ENCODE measurements around the gene RNF152. TPM values are rescaled to one million over a fixed set of nuclear protein-coding genes. Genes with fewer than 3 reads are reported as not detected.

The RNF152 gene
- total and polyA plus RNA-seq, 5 donors from 2014 or later = 0.39 TPM; not detected in 4

DNA sequence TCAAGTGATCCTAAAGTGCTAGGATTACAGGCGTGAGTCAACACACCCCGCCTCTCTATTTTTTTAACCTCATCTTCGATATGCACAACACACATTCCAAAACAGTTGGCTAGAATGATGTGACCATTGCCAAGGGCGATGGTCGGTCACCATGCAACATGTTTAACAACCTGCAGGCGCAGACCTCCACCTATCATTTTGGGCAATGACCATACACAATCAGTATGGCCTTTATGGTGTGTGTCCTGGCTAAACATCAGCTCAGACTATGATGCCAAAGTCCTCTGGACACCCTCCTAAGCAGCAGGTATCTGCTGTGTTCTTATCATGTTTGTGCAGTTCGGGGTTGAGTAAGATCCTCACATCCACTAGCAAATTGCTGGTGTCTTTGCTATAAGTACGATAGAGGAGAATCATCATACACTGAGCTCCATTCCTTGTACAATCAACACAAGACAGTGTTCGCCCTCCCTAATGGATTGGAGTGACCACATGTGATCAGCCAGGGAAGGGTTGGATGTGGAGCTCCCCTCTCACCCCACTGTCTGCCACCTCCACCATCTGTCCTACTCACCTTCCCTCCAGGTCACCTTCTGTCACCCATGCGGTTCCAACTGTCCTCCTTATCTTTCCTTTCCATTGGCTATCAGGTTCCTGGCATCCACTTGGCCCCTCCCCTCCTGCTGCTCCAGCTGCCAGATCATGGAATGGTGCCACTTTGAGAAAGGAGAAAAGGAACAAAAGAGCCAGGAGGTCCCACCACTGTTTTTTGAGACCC, 7.9 kb upstream of the RNF152 start:
- Histone ChIP-seq H3K4me3 (ENCODE audit: low read depth, low read length) (no peak overlapping the region), H3K27me3 (ENCODE audit: control insufficient read depth, insufficient read depth, low read length) (peaks cover 9% of the 10 kb centered on the region), H3K27ac (ENCODE audit: insufficient read depth, low read length, poor library complexity, severe bottlenecking) (no peak overlapping the region), H3K9me3 (ENCODE audit: control insufficient read depth in 2 of 2, low read length in 2 of 2) (no peaks in the 10 kb centered on the region), H3K36me3 (ENCODE audit: control insufficient read depth, insufficient read depth, low read length) (no peaks in the 10 kb centered on the region), H3K4me1 (ENCODE audit: control insufficient read depth, insufficient read depth, low read length, poor library complexity, severe bottlenecking) (no peaks in the 10 kb centered on the region)
- ATAC-seq (ENCODE audit: low read depth in 2 of 2) (no peak), DNase-seq (no peak)
- H3K27ac Mint-ChIP-seq = peak overlapping the region in 1 of 3 donors; percentile 50
- no peak overlapping the region for H3K4me3 Mint-ChIP-seq
- no peaks in the 10 kb centered on the region for H3K4me1 Mint-ChIP-seq
- no peaks in the 10 kb centered on the region for H3K9me3 Mint-ChIP-seq
- no peaks in the 10 kb centered on the region for H3K36me3 Mint-ChIP-seq
- H3K27me3 Mint-ChIP-seq = peaks cover 41% of the 10 kb centered on the region

DNA sequence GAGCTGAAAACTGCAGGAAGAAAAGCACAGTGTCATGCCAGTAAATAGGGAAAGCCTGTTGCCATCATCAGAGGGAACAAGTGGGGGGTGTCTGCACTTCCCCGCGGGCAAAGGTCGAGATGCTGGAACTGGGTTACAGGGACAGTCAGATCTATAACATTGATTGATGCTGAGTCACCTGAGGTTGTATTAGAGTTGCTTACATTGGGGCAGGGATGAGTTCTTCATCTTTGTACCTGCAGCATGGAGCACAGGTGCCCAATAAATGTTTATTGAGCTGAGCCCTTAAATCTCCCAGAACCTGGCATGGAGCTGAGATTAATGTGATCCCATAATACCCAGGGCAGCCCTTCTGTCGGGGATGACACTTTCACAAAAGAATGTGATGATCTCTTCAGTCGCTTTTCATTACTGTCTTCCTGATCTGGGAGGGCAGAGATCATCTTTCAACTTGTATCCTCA, 5.9 kb upstream of the RNF152 start:
- no peak for DNase-seq
- Mint-ChIP-seq H3K9me3 (no peaks in the 10 kb centered on the region), H3K4me1 (peaks cover 0 to 6% (median 0%) of the 10 kb centered on the region in 4 donors), H3K36me3 (no peaks in the 10 kb centered on the region), H3K27me3 (peaks cover 40% of the 10 kb centered on the region), H3K4me3 (no peak overlapping the region), H3K27ac (no peak overlapping the region)
- Histone ChIP-seq H3K9me3 (ENCODE audit: control insufficient read depth in 2 of 2, low read length in 2 of 2) (no peaks in the 10 kb centered on the region), H3K4me1 (ENCODE audit: control insufficient read depth, insufficient read depth, low read length, poor library complexity, severe bottlenecking) (peaks cover 12% of the 10 kb centered on the region), H3K4me3 (ENCODE audit: low read depth, low read length) (no peak overlapping the region), H3K27me3 (ENCODE audit: control insufficient read depth, insufficient read depth, low read length) (peaks cover 9% of the 10 kb centered on the region), H3K27ac (ENCODE audit: insufficient read depth, low read length, poor library complexity, severe bottlenecking) (no peak overlapping the region), H3K36me3 (ENCODE audit: control insufficient read depth, insufficient read depth, low read length) (no peaks in the 10 kb centered on the region)
- ATAC-seq (ENCODE audit: low read depth in 2 of 2) = no peak

DNA sequence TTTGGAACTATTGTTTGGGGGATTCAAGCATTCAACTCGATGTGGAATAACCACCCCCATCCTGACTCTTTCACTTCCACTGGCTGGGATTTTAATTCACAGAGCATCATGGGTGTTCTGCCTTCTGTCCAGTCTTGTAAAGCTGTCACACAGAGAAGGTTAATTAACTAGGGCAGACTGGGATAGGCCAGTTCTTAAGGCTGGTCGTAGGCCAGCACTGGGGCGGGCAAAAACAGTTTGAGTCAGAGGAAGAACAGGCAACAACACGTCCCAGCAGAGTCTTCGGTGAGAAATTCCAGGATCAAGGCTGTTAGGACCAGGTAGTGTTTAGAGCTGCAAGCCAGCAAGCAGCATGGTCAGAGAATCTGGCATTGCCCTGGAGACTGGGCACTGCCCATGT, 4.0 kb upstream of the RNF152 start:
- peaks cover 21% of the 10 kb centered on the region for H3K4me1 ChIP-seq (ENCODE audit: control insufficient read depth, insufficient read depth, low read length, poor library complexity, severe bottlenecking)
- no peak for ATAC-seq (ENCODE audit: low read depth in 2 of 2)
- peak overlapping the region in 1 of 4 donors; percentile 36 for H3K4me3 Mint-ChIP-seq
- no peaks in the 10 kb centered on the region for H3K36me3 Mint-ChIP-seq
- no peak overlapping the region for H3K4me3 ChIP-seq (ENCODE audit: low read depth, low read length)
- peaks cover 9% of the 10 kb centered on the region for H3K27me3 ChIP-seq (ENCODE audit: control insufficient read depth, insufficient read depth, low read length)
- no peak overlapping the region for H3K27ac Mint-ChIP-seq
- H3K9me3 ChIP-seq (ENCODE audit: control insufficient read depth in 2 of 2, low read length in 2 of 2) = no peaks in the 10 kb centered on the region
- peaks cover 57% of the 10 kb centered on the region for H3K27me3 Mint-ChIP-seq
- H3K27ac ChIP-seq (ENCODE audit: insufficient read depth, low read length, poor library complexity, severe bottlenecking) = no peak overlapping the region
- peaks cover 0 to 2% (median 0%) of the 10 kb centered on the region in 7 donors for H3K9me3 Mint-ChIP-seq
- DNase-seq = no peak
- H3K4me1 Mint-ChIP-seq = peaks cover 0 to 17% (median 3%) of the 10 kb centered on the region in 4 donors
- H3K36me3 ChIP-seq (ENCODE audit: control insufficient read depth, insufficient read depth, low read length) = no peaks in the 10 kb centered on the region

DNA sequence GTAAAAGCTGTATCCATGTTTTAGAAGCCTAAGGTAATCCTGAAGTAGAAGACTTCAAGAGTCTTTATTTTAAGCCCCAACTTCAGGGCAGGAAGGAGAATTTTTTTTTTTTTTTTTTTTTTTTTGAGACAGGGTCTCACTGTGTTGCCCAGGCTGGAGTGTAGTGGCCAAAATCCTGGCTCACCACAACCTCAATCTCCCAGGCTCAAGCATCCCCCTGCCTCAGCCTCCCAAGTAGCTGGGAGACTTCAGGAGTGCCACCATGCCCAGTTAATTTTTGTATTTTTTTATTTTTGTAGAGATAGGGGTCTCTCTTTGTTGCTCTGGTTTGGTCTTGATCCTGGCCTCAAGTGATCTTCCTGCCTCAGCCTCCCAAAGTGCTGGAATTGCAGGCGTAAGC, 3.3 kb upstream of the RNF152 start:
- H3K9me3 ChIP-seq (ENCODE audit: control insufficient read depth in 2 of 2, low read length in 2 of 2) = no peaks in the 10 kb centered on the region
- no peaks in the 10 kb centered on the region for H3K36me3 ChIP-seq (ENCODE audit: control insufficient read depth, insufficient read depth, low read length)
- Mint-ChIP-seq H3K9me3 (peaks cover 0 to 2% (median 0%) of the 10 kb centered on the region in 7 donors), H3K4me1 (peaks cover 0 to 17% (median 3%) of the 10 kb centered on the region in 4 donors), H3K36me3 (no peaks in the 10 kb centered on the region), H3K27ac (no peak overlapping the region), H3K4me3 (peak overlapping the region in 3 of 4 donors; percentile 22 to 51 (median 36)), H3K27me3 (peaks cover 64% of the 10 kb centered on the region)
- no peak overlapping the region for H3K27ac ChIP-seq (ENCODE audit: insufficient read depth, low read length, poor library complexity, severe bottlenecking)
- H3K4me3 ChIP-seq (ENCODE audit: low read depth, low read length) = no peak overlapping the region
- ATAC-seq (ENCODE audit: low read depth in 2 of 2) (no peak), DNase-seq (no peak)
- peaks cover 21% of the 10 kb centered on the region for H3K4me1 ChIP-seq (ENCODE audit: control insufficient read depth, insufficient read depth, low read length, poor library complexity, severe bottlenecking)
- H3K27me3 ChIP-seq (ENCODE audit: control insufficient read depth, insufficient read depth, low read length) = peaks cover 11% of the 10 kb centered on the region

DNA sequence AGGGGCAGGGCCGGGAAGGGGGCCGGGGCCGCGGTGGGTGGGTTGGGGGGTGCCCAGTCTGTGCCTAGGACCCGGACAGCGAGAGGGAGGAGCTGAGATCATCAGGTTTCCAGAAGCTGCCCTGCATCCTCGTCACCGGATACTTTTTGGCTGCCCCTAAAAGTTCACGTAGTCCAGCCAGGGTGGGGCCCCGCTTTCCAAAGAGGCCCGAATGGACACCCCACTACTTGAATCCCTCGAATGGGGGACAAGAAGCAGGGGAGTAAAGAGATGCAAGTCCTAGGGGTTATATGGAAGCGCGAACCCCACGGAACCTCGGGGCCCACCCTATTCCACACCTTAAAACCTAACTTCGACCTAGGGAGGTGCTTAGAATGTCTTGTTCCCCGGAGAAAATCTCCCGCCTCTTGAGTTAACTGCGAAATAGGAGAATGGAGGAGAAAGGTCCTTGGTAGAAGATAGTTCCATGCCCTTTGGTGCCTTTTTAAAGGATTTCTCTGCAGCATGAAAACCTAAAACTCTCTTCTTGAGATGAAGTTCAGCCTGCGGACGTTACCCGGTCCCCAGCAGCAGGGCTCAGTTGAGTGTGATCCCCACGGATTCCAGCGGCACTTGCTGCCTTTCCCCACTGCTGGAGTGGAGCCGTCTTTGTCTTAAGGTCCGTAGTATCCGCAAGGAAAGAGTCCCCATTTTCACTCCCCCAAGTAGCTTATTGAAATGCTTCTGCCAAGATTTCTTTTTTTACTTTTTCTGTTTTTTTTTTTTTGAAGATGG, 2.1 kb upstream of the RNF152 start:
- Histone ChIP-seq H3K4me3 (ENCODE audit: low read depth, low read length) (peak overlapping the region; percentile 11), H3K4me1 (ENCODE audit: control insufficient read depth, insufficient read depth, low read length, poor library complexity, severe bottlenecking) (peaks cover 21% of the 10 kb centered on the region), H3K27me3 (ENCODE audit: control insufficient read depth, insufficient read depth, low read length) (peaks cover 21% of the 10 kb centered on the region), H3K36me3 (ENCODE audit: control insufficient read depth, insufficient read depth, low read length) (no peaks in the 10 kb centered on the region), H3K9me3 (ENCODE audit: control insufficient read depth in 2 of 2, low read length in 2 of 2) (no peaks in the 10 kb centered on the region), H3K27ac (ENCODE audit: insufficient read depth, low read length, poor library complexity, severe bottlenecking) (no peak overlapping the region)
- H3K4me1 Mint-ChIP-seq = peaks cover 0 to 17% (median 3%) of the 10 kb centered on the region in 4 donors
- no peaks in the 10 kb centered on the region for H3K36me3 Mint-ChIP-seq
- no peak overlapping the region for H3K27ac Mint-ChIP-seq
- ATAC-seq (ENCODE audit: low read depth in 2 of 2) = no peak
- H3K4me3 Mint-ChIP-seq = peak overlapping the region; percentile 33 to 94 (median 69)
- H3K9me3 Mint-ChIP-seq = peaks cover 0 to 2% (median 0%) of the 10 kb centered on the region in 7 donors
- no peak for DNase-seq
- H3K27me3 Mint-ChIP-seq = peaks cover 75% of the 10 kb centered on the region

DNA sequence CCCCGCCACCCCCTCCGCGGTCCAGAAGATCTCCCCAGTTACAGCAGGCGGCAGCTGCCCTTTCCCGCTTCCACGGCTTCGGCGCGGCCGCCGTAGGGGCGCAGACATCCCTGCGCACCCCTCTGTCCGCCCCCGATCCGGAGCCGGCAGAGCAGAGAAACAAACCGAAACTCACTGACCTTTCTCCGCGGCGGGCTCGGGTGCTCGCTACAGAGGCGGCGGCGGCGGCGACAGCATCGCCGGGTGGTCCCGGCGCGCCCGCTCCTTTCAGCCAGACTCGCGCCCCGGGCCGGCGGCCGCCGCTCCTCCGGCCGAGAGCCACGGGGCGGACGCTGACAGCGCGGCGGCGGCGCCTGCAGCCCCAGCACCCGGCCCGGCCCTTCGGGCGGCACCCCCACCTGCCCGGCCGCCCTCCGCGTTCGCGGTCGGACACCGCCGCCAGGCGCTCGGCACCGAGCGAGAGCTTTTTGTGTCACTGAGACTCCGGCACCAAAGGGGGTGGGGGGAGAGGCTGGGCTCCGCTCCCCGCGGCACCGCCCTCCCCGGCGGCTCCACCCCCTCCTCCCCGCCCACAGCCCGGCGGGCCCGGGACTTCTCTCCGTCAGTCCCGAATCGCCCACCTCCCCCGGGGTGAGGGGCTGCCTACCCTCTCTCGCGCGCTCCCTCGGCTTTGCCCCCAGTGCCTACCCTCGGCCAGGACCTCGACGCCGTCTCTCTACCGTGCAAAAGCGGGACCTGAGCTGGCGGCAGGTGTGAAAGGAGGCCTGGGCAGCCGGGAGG, 1.4 kb upstream of the RNF152 start:
- Histone ChIP-seq H3K4me1 (ENCODE audit: control insufficient read depth, insufficient read depth, low read length, poor library complexity, severe bottlenecking) (peaks cover 21% of the 10 kb centered on the region), H3K4me3 (ENCODE audit: low read depth, low read length) (no peak overlapping the region), H3K27ac (ENCODE audit: insufficient read depth, low read length, poor library complexity, severe bottlenecking) (no peak overlapping the region), H3K9me3 (ENCODE audit: control insufficient read depth in 2 of 2, low read length in 2 of 2) (no peaks in the 10 kb centered on the region), H3K36me3 (ENCODE audit: control insufficient read depth, insufficient read depth, low read length) (no peaks in the 10 kb centered on the region), H3K27me3 (ENCODE audit: control insufficient read depth, insufficient read depth, low read length) (peaks cover 29% of the 10 kb centered on the region)
- Mint-ChIP-seq H3K27ac (no peak overlapping the region), H3K36me3 (no peaks in the 10 kb centered on the region), H3K9me3 (peaks cover 0 to 2% (median 0%) of the 10 kb centered on the region in 7 donors), H3K27me3 (peaks cover 80% of the 10 kb centered on the region), H3K4me3 (peak overlapping the region; percentile 33 to 84 (median 70)), H3K4me1 (peaks cover 0 to 17% (median 3%) of the 10 kb centered on the region in 4 donors)
- ATAC-seq (ENCODE audit: low read depth in 2 of 2) (peak; percentile 69 to 78), DNase-seq (peak; percentile 42 to 62 (median 42))

DNA sequence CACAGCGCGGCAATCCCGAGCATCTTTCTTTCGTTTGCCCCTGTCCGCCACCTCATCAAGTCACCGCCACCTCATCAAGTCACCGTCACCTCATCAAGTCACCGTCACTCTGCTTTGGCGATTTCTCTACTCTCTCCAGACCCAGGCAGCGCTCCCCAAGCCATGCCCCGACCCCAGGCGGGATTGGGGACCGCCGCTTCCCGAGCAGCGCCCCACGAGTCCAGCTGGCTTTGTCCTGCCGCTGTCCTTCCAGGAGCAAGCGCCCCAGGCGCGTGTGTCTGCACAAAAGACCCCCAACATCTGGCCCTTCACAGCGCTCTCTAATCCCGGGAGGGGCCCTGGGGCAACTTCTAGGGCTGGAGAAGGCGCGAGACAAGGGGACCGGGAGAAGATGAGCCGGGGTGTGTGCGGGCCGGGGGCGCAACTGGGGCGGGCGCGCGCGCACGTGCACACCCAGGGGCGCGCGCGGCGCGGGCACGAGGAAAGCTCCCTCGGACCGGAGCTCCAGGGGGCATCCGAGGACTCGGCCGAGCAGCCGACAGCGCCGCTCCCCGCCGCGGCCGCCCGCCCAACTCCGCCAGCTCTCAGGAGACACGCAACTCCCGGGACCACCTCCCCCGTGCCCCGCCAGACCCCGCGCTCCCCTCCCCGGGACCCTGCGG, 633 bp upstream of the RNF152 start:
- ATAC-seq (ENCODE audit: low read depth in 2 of 2) = peak; percentile 21 to 29
- DNase-seq = peak in 2 of 3 donors; percentile 15 to 21
- H3K36me3 Mint-ChIP-seq = no peaks in the 10 kb centered on the region
- H3K4me1 ChIP-seq (ENCODE audit: control insufficient read depth, insufficient read depth, low read length, poor library complexity, severe bottlenecking) = peaks cover 21% of the 10 kb centered on the region
- peak overlapping the region; percentile 73 to 89 (median 85) for H3K4me3 Mint-ChIP-seq
- H3K9me3 ChIP-seq (ENCODE audit: control insufficient read depth in 2 of 2, low read length in 2 of 2) = no peaks in the 10 kb centered on the region
- H3K36me3 ChIP-seq (ENCODE audit: control insufficient read depth, insufficient read depth, low read length) = no peaks in the 10 kb centered on the region
- no peak overlapping the region for H3K4me3 ChIP-seq (ENCODE audit: low read depth, low read length)
- H3K4me1 Mint-ChIP-seq = peaks cover 0 to 17% (median 3%) of the 10 kb centered on the region in 4 donors
- peak overlapping the region in 2 of 3 donors; percentile 41 to 73 for H3K27ac Mint-ChIP-seq
- H3K27me3 ChIP-seq (ENCODE audit: control insufficient read depth, insufficient read depth, low read length) = peaks cover 29% of the 10 kb centered on the region
- peaks cover 0 to 2% (median 0%) of the 10 kb centered on the region in 7 donors for H3K9me3 Mint-ChIP-seq
- H3K27ac ChIP-seq (ENCODE audit: insufficient read depth, low read length, poor library complexity, severe bottlenecking) = no peak overlapping the region
- H3K27me3 Mint-ChIP-seq = peaks cover 79% of the 10 kb centered on the region
